KMS-11 (cell line): ENCODE results near the gene CELF4.

Experiments
- H2AFZ ChIP-seq: fragments of 200-600 bp; sonication (generic); 2 replicates; pipeline ENCODE4 v1.6.1; 2016; ENCODE audit warnings: antibody characterized with exemption, mixed run types, low read depth
- H3K27ac ChIP-seq: fragments of 200-600 bp; sonication (generic); 2 replicates; pipeline ENCODE4 v1.6.1; 2016; ENCODE audit warnings: mild to moderate bottlenecking, mixed run types
- H3K27me3 ChIP-seq: fragments of 200-600 bp; sonication (generic); 2 replicates; pipeline ENCODE4 v1.6.1; 2017; ENCODE audit warnings: mild to moderate bottlenecking, low read depth, mixed run types, moderate library complexity; ENCODE audit not compliant: insufficient read depth
- H3K36me3 ChIP-seq: fragments of 200-600 bp; sonication (generic); 2 replicates; pipeline ENCODE4 v1.6.1; 2017; ENCODE audit warnings: mild to moderate bottlenecking, mixed run types; ENCODE audit not compliant: insufficient read depth
- H3K4me1 ChIP-seq: fragments of 200-600 bp; sonication (generic); 2 replicates; pipeline ENCODE4 v1.6.1; 2016; ENCODE audit warnings: mild to moderate bottlenecking, low read depth, mixed run types; ENCODE audit not compliant: poor library complexity, severe bottlenecking
- H3K4me2 ChIP-seq: fragments of 200-600 bp; sonication (generic); 2 replicates; pipeline ENCODE4 v1.7.0; 2016; ENCODE audit warnings: mild to moderate bottlenecking, mixed run types
- H3K4me3 ChIP-seq: fragments of 200-600 bp; sonication (generic); IDR thresholded peaks from 2 replicates; pipeline ENCODE4 v1.6.1; 2017; ENCODE audit warnings: low read depth, low read length, mixed read lengths; ENCODE audit not compliant: insufficient read depth
- H3K79me2 ChIP-seq: fragments of 200-600 bp; sonication (generic); 2 replicates; pipeline ENCODE4 v1.6.1; 2016; ENCODE audit warnings: low read depth, mixed run types; ENCODE audit not compliant: insufficient read depth
- H3K9ac ChIP-seq: fragments of 200-600 bp; sonication (generic); 2 replicates; pipeline ENCODE4 v1.6.1; 2016; ENCODE audit warnings: mild to moderate bottlenecking, mixed run types
- H4K20me1 ChIP-seq: fragments of 200-600 bp; sonication (generic); 2 replicates; pipeline ENCODE4 v1.6.1; 2016; ENCODE audit warnings: mild to moderate bottlenecking, mixed run types; ENCODE audit not compliant: insufficient read depth
- TF ChIP-seq, protein P1 (sequence below): fragments of 200-600 bp; sonication (generic); conservative IDR thresholded peaks from 2 replicates; pipeline ENCODE4 v1.6.1; 2017; ENCODE audit warnings: low read depth, mild to moderate bottlenecking, antibody characterized with exemption, low read length, moderate library complexity, mixed read lengths

CELF4 gene

DNA sequence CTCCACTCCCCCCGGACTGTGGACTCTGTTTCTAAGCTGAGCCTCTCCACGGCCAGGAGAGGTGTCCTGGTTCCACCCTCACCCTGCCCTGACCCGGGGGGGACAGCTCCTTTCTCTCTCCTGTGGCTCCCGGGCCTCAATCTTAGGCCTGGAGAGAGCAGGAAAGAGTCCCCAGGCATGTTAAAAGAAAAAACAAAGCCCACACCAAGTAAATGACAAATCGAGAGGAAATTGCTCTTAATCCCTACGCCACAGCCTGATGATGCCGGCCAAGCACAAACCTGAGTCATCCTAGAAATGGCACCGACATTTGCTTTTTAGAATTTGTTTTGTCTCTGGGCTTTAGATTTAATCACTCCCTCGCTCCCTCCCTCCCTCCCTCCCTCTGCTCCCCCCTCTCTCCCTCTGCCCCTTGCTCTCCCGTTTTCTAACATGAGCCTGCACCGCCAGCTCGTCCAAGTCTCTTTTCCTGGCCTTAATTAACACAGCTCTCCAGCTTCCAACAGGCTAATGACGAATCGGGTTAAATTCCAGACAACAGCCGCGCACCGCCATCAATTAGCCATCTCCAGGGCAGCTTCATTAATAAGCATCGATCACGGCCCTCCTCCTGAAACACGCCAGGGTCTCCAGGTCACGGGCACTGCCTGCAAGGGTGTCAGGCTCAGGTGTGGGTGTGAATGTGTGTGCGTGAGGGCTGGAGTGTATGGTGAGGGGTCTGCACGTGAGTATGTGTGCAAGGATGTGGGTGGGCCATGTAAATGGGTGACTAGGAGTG is 230.8 kb downstream of the CELF4 start:
- Histone ChIP-seq H3K4me3 (no peak overlapping the region), H2AFZ (no peak overlapping the region), H3K27ac (no peak overlapping the region), H4K20me1 (no peaks in the 10 kb centered on the region), H3K36me3 (no peaks in the 10 kb centered on the region), H3K79me2 (no peaks in the 10 kb centered on the region), H3K9ac (no peak overlapping the region), H3K27me3 (no peaks in the 10 kb centered on the region), H3K4me2 (no peak overlapping the region), H3K4me1 (no peaks in the 10 kb centered on the region)
- TF ChIP-seq, protein P1, sequence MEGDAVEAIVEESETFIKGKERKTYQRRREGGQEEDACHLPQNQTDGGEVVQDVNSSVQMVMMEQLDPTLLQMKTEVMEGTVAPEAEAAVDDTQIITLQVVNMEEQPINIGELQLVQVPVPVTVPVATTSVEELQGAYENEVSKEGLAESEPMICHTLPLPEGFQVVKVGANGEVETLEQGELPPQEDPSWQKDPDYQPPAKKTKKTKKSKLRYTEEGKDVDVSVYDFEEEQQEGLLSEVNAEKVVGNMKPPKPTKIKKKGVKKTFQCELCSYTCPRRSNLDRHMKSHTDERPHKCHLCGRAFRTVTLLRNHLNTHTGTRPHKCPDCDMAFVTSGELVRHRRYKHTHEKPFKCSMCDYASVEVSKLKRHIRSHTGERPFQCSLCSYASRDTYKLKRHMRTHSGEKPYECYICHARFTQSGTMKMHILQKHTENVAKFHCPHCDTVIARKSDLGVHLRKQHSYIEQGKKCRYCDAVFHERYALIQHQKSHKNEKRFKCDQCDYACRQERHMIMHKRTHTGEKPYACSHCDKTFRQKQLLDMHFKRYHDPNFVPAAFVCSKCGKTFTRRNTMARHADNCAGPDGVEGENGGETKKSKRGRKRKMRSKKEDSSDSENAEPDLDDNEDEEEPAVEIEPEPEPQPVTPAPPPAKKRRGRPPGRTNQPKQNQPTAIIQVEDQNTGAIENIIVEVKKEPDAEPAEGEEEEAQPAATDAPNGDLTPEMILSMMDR = no peak

DNA sequence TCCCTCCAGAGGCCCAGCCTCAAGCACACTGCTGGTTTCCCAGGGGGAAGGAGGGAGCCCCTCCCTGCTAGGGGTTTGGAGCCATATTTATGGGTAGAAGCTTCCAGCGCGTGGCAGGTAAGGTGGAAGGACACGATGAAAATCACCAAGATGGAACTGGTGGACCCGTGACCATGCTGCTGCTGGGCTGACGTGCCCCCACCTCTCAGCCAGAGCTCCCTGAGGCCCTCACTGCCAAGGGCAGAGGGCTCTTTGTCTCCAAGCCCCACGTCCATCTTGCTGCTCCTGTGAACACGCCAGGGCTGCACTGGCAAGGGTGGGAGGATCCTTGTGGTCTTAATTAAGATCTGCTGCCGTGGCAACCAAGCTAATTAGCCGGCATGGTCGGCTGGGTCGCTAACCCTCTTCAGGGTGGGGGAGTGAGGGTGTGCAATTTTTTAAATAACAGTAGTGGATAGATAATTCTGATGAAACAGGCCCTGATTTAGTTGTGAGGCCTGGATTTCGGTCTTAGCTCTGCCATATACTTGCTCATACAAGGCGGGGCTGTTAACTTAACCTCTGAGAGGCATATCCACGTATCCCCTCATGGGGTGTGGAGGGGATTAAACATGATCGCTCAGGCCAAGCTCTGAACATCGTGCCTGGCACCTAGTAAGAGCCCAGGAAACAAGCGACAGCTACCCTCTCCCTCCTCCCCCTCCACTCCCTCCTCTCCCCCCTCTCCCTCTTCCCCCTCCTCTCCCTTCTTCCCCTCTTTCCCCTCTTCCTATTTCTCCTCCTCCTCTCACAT is 232.8 kb downstream of the CELF4 start:
- no peaks in the 10 kb centered on the region for H4K20me1 ChIP-seq
- no peak overlapping the region for H3K4me3 ChIP-seq
- H3K27me3 ChIP-seq = no peaks in the 10 kb centered on the region
- no peak overlapping the region for H2AFZ ChIP-seq
- H3K79me2 ChIP-seq = no peaks in the 10 kb centered on the region
- no peak overlapping the region for H3K4me2 ChIP-seq
- TF ChIP-seq, protein P1 = no peak
- H3K27ac ChIP-seq = no peak overlapping the region
- no peak overlapping the region for H3K9ac ChIP-seq
- H3K36me3 ChIP-seq = no peaks in the 10 kb centered on the region
- H3K4me1 ChIP-seq = no peaks in the 10 kb centered on the region

DNA sequence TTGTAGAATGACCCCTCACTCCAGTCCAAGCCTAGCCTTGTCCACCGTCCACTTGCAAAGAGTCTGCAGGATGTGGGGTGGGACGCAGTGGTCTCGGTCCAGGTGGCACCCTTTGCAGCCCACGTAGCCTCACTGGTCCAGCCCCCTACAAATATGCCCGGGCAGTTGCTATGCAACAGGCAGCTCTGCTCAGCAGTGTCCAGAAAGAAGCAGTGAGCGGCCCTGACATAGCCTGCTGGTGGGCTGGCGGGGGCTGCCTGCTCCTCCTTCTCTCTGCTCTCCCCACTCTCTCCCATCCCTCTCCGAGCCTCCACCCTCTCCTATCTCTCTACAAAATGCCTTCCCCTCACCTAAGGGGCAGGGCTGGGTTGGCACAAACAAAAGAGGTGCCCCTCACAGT is 233.4 kb downstream of the CELF4 start:
- Histone ChIP-seq H3K27me3 (no peaks in the 10 kb centered on the region), H3K79me2 (no peaks in the 10 kb centered on the region), H3K9ac (no peak overlapping the region), H3K4me2 (no peak overlapping the region), H2AFZ (no peak overlapping the region), H3K4me3 (no peak overlapping the region), H3K4me1 (no peaks in the 10 kb centered on the region), H3K36me3 (no peaks in the 10 kb centered on the region), H3K27ac (no peak overlapping the region), H4K20me1 (no peaks in the 10 kb centered on the region)
- TF ChIP-seq, protein P1 = no peak

DNA sequence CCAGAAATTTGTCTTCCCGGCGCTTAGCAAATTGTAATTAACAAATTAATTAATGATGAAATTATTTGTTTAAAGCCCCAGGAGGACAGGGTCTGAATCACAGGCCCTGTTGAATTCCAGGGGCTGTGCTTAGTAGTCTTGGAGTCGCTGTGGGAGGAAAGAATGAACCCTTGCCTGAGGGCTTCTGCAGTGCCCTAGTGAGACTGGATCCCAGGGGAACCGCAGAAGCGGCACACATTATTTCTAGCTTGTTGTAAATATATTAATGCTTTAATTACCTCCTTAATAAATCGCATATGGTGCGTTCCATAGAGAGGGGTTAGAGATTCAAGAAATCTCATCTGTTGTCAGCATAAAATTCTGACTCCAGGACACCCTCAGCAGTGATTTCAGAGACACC is 235.4 kb downstream of the CELF4 start:
- TF ChIP-seq, protein P1 = no peak
- Histone ChIP-seq H2AFZ (no peak overlapping the region), H3K36me3 (no peaks in the 10 kb centered on the region), H3K4me2 (no peak overlapping the region), H3K27ac (no peak overlapping the region), H3K27me3 (no peaks in the 10 kb centered on the region), H3K79me2 (no peaks in the 10 kb centered on the region), H4K20me1 (no peaks in the 10 kb centered on the region), H3K9ac (no peak overlapping the region), H3K4me3 (no peak overlapping the region), H3K4me1 (no peaks in the 10 kb centered on the region)
